Activated CD4-positive, alpha-beta memory T cell treated with anti-CD3 and anti-CD28 coated beads for 36 hours (primary cell): ENCODE measurements around the gene NEXMIF. TPM values are rescaled to one million over a fixed set of nuclear protein-coding genes. Genes with fewer than 3 reads are reported as not detected.
A peak's percentile ranks its signal among the peaks of the same experiment; 100 is the strongest.
"Not testable (repeated sequence)": the region's sequence is repeated elsewhere in the genome, so short reads cannot be mapped to it uniquely, and the experiment has no call there.

Experiments
- CTCF ChIA-PET: fragments of 350-600 bp; sonication (Branson Sonifier 250); formaldehyde crosslinking; loops from one replicate; lab custom pipeline; 2021; ENCODE audit warnings: antibody characterized with exemption, inconsistent platforms; lab: Charles Lee
- POLR2A ChIA-PET: fragments of 350-600 bp; sonication (Branson Sonifier 250); formaldehyde crosslinking; loops from one replicate; lab custom pipeline; 2021; ENCODE audit warnings: antibody characterized with exemption; lab: Charles Lee
- DNase-seq: peaks from one replicate; pipeline ENCODE4 v3.0.0-alpha.2; 2020
- H3K27ac Mint-ChIP-seq: one replicate; pipeline ENCODE4 v1.8.0; 2021; ENCODE audit warnings: mixed read lengths
- H3K27me3 Mint-ChIP-seq: one replicate; pipeline ENCODE4 v1.8.0; 2021; ENCODE audit warnings: mixed read lengths
- H3K36me3 Mint-ChIP-seq: one replicate; pipeline ENCODE4 v1.8.0; 2021; ENCODE audit warnings: mixed read lengths
- H3K4me1 Mint-ChIP-seq: one replicate; pipeline ENCODE4 v1.8.0; 2021; ENCODE audit warnings: low read depth, mixed read lengths
- H3K4me3 Mint-ChIP-seq: one replicate; pipeline ENCODE4 v1.8.0; 2021; ENCODE audit warnings: mild to moderate bottlenecking, mixed read lengths
- H3K9me3 Mint-ChIP-seq: one replicate; pipeline ENCODE4 v1.8.0; 2021; ENCODE audit warnings: mixed read lengths
- intact Hi-C: fragments of 100-400 bp; cut with micrococcal nuclease; formaldehyde crosslinking; loops from one replicate; pipeline ENCODE4 v1.15.1; 2023
- total RNA-seq, 2 experiments: library from RNA; stranded (reverse); gene quantifications; one replicate each; pipeline ENCODE4 v1.2.3, GENCODE V29; 2021

Gene NEXMIF
- total RNA-seq, 2 experiments from 2014 or later, result 0.33 to 0.70 TPM

GRCh38 chrX:74892561-74892960, 32.7 kb downstream of the NEXMIF start:
- Mint-ChIP-seq H3K27me3 (no peaks in the 10 kb centered on the region), H3K9me3 (no peaks in the 10 kb centered on the region), H3K27ac (no peak overlapping the region), H3K4me1 (peaks cover 12% of the 10 kb centered on the region), H3K4me3 (no peak overlapping the region), H3K36me3 (no peaks in the 10 kb centered on the region)
- POLR2A ChIA-PET, result no interaction called here
- CTCF ChIA-PET, result no interaction called here
- intact Hi-C loops, result no loop called here
- DNase-seq, result no peak

- Mint-ChIP-seq H3K27me3 (no peaks in the 10 kb centered on the region), H3K4me3 (no peak overlapping the region), H3K27ac (no peak overlapping the region), H3K4me1 (peaks cover 12% of the 10 kb centered on the region), H3K36me3 (no peaks in the 10 kb centered on the region), H3K9me3 (no peaks in the 10 kb centered on the region)
- CTCF ChIA-PET, result no interaction called here
- no peak for DNase-seq
- POLR2A ChIA-PET, result no interaction called here
- intact Hi-C loops, result no loop called here
Measured at GRCh38 chrX:74890676-74891430, 34.4 kb downstream of the NEXMIF start.

GRCh38 chrX:74882383-74882782, 42.9 kb downstream of the NEXMIF start:
- intact Hi-C loops, H3K27ac Mint-ChIP-seq, H3K4me3 Mint-ChIP-seq, H3K9me3 Mint-ChIP-seq, H3K36me3 Mint-ChIP-seq, H3K4me1 Mint-ChIP-seq, DNase-seq, CTCF ChIA-PET, H3K27me3 Mint-ChIP-seq, POLR2A ChIA-PET: not testable (repeated sequence)

- Mint-ChIP-seq H3K27me3 (no peaks in the 10 kb centered on the region), H3K4me3 (no peak overlapping the region), H3K4me1 (no peaks in the 10 kb centered on the region), H3K9me3 (peaks cover 36% of the 10 kb centered on the region), H3K36me3 (peaks cover 2% of the 10 kb centered on the region), H3K27ac (no peak overlapping the region)
- POLR2A ChIA-PET, result no interaction called here
- CTCF ChIA-PET, result no interaction called here
- no peak for DNase-seq
- intact Hi-C loops, result no loop called here
Measured at GRCh38 chrX:74865725-74866124, 59.5 kb downstream of the NEXMIF start.

GRCh38 chrX:74853255-74853654, 72.0 kb downstream of the NEXMIF start:
- Mint-ChIP-seq H3K27me3 (no peaks in the 10 kb centered on the region), H3K27ac (no peak overlapping the region), H3K4me3 (no peak overlapping the region), H3K4me1 (no peaks in the 10 kb centered on the region), H3K36me3 (peaks cover 7% of the 10 kb centered on the region), H3K9me3 (peaks cover 59% of the 10 kb centered on the region)
- no peak for DNase-seq
- intact Hi-C loops, result no loop called here
- ChIA-PET CTCF (no interaction called here), POLR2A (no interaction called here)

GRCh38 chrX:74835566-74835965, 89.7 kb downstream of the NEXMIF start:
- Mint-ChIP-seq H3K36me3 (no peaks in the 10 kb centered on the region), H3K27me3 (no peaks in the 10 kb centered on the region), H3K4me1 (no peaks in the 10 kb centered on the region), H3K9me3 (no peaks in the 10 kb centered on the region), H3K27ac (no peak overlapping the region), H3K4me3 (no peak overlapping the region)
- ChIA-PET CTCF (no interaction called here), POLR2A (no interaction called here)
- intact Hi-C loops, result no loop called here
- DNase-seq, result peak; percentile 8

GRCh38 chrX:74819797-74820196, 105.5 kb downstream of the NEXMIF start:
- POLR2A ChIA-PET, H3K9me3 Mint-ChIP-seq, DNase-seq, intact Hi-C loops, H3K27me3 Mint-ChIP-seq, H3K4me1 Mint-ChIP-seq, CTCF ChIA-PET, H3K27ac Mint-ChIP-seq, H3K4me3 Mint-ChIP-seq, H3K36me3 Mint-ChIP-seq: not testable (repeated sequence)

GRCh38 chrX:74814681-74815080, 110.6 kb downstream of the NEXMIF start:
- H3K27me3 Mint-ChIP-seq, result no peaks in the 10 kb centered on the region
- no peak overlapping the region for H3K4me3 Mint-ChIP-seq
- H3K27ac Mint-ChIP-seq, result no peak overlapping the region
- H3K36me3 Mint-ChIP-seq, result no peaks in the 10 kb centered on the region
- H3K4me1 Mint-ChIP-seq, result no peaks in the 10 kb centered on the region
- ChIA-PET CTCF (no interaction called here), POLR2A (no interaction called here)
- intact Hi-C loops, result no loop called here
- no peaks in the 10 kb centered on the region for H3K9me3 Mint-ChIP-seq
- no peak for DNase-seq

GRCh38 chrX:74804574-74804973, 120.7 kb downstream of the NEXMIF start:
- no peaks in the 10 kb centered on the region for H3K27me3 Mint-ChIP-seq
- no peaks in the 10 kb centered on the region for H3K9me3 Mint-ChIP-seq
- no peak overlapping the region for H3K27ac Mint-ChIP-seq
- ChIA-PET CTCF (no interaction called here), POLR2A (no interaction called here)
- DNase-seq, result no peak
- no peak overlapping the region for H3K4me3 Mint-ChIP-seq
- no peaks in the 10 kb centered on the region for H3K36me3 Mint-ChIP-seq
- intact Hi-C loops, result no loop called here
- no peaks in the 10 kb centered on the region for H3K4me1 Mint-ChIP-seq

GRCh38 chrX:74800062-74800461, 125.2 kb downstream of the NEXMIF start:
- CTCF ChIA-PET, result no interaction called here

GRCh38 chrX:74797338-74797887, 127.8 kb downstream of the NEXMIF start:
- CTCF ChIA-PET, result no interaction called here
- DNase-seq, result no peak
- no peaks in the 10 kb centered on the region for H3K9me3 Mint-ChIP-seq
- POLR2A ChIA-PET, result no interaction called here
- no peak overlapping the region for H3K27ac Mint-ChIP-seq
- H3K27me3 Mint-ChIP-seq, result no peaks in the 10 kb centered on the region
- H3K4me1 Mint-ChIP-seq, result no peaks in the 10 kb centered on the region
- H3K36me3 Mint-ChIP-seq, result no peaks in the 10 kb centered on the region
- intact Hi-C loops, result no loop called here
- no peak overlapping the region for H3K4me3 Mint-ChIP-seq

More at GRCh38 chrX:74800062-74800461, 125.2 kb downstream of the NEXMIF start:
- no peak for DNase-seq
- H3K4me3 Mint-ChIP-seq, result no peak overlapping the region
- no peaks in the 10 kb centered on the region for H3K9me3 Mint-ChIP-seq
- H3K36me3 Mint-ChIP-seq, result no peaks in the 10 kb centered on the region
- POLR2A ChIA-PET, result no interaction called here
- H3K27me3 Mint-ChIP-seq, result no peaks in the 10 kb centered on the region
- intact Hi-C loops, result no loop called here
- H3K27ac Mint-ChIP-seq, result no peak overlapping the region
- H3K4me1 Mint-ChIP-seq, result no peaks in the 10 kb centered on the region

GRCh38 chrX:74788545-74789086, 136.6 kb downstream of the NEXMIF start:
- H3K27me3 Mint-ChIP-seq, result no peaks in the 10 kb centered on the region
- POLR2A ChIA-PET, result no interaction called here
- H3K4me3 Mint-ChIP-seq, result no peak overlapping the region
- no peaks in the 10 kb centered on the region for H3K4me1 Mint-ChIP-seq
- CTCF ChIA-PET, result no interaction called here
- H3K9me3 Mint-ChIP-seq, result no peaks in the 10 kb centered on the region
- no peak for DNase-seq
- H3K36me3 Mint-ChIP-seq, result no peaks in the 10 kb centered on the region
- no peak overlapping the region for H3K27ac Mint-ChIP-seq
- intact Hi-C loops, result no loop called here

- no peak for DNase-seq
- POLR2A ChIA-PET, result no interaction called here
- H3K27me3 Mint-ChIP-seq, result no peaks in the 10 kb centered on the region
- H3K9me3 Mint-ChIP-seq, result no peaks in the 10 kb centered on the region
- intact Hi-C loops, result no loop called here
- H3K27ac Mint-ChIP-seq, result no peak overlapping the region
- H3K4me1 Mint-ChIP-seq, result no peaks in the 10 kb centered on the region
- H3K36me3 Mint-ChIP-seq, result no peaks in the 10 kb centered on the region
- H3K4me3 Mint-ChIP-seq, result no peak overlapping the region
- CTCF ChIA-PET, result no interaction called here
Measured at GRCh38 chrX:74784629-74785028, 140.6 kb downstream of the NEXMIF start.
